ENCODE results near the gene CCDC74A. TPM values are rescaled to one million over a fixed set of nuclear protein-coding genes. Genes with fewer than 3 reads are reported as not detected.
"Not testable (repeated sequence)": the region's sequence is repeated elsewhere in the genome, so short reads cannot be mapped to it uniquely, and the experiment has no call there.

Gene CCDC74A
- total RNA-seq, 1 donor from 2014 or later = 0.30 TPM

- not testable (repeated sequence) for DNase-seq (ENCODE audit: low spot score); ATAC-seq
Observed at GRCh38 chr2:131544813-131545165, 17.1 kb downstream of the CCDC74A start.

GRCh38 chr2:131552871-131553270 lies 25.2 kb downstream of the CCDC74A start:
- DNase-seq (ENCODE audit: low spot score) (no peak), ATAC-seq (no peak)

- no peak for ATAC-seq
Observed at GRCh38 chr2:131556998-131557397, 29.3 kb downstream of the CCDC74A start.

GRCh38 chr2:131557558-131558321 lies 30.1 kb downstream of the CCDC74A start:
- no peak for DNase-seq (ENCODE audit: low spot score)

More at GRCh38 chr2:131556998-131557397, 29.3 kb downstream of the CCDC74A start:
- DNase-seq (ENCODE audit: low spot score) = no peak

GRCh38 chr2:131566371-131566770 lies 38.7 kb downstream of the CCDC74A start:
- no peak for ATAC-seq
- no peak for DNase-seq (ENCODE audit: low spot score)

More at GRCh38 chr2:131557558-131558321, 30.1 kb downstream of the CCDC74A start:
- ATAC-seq = no peak

DNA sequence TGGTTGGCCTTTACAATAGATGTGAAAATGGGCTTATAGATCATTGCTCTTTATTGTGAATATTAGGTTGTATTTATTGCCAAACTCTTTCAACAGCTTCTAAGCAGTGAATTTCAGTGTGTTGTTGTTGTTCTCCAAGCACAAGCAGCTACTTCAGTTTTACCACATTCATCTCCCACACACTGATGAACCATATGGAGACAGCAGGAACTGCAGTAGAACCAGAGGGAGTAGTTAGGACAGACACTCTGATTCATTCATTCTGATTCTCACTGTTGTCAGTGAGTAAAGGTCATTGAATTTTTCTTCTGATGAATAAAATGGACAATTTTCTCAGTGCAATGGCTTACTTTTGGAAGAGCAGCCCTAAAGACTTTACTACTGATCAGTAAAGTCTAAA lies 40.2 kb downstream of the CCDC74A start:
- DNase-seq (ENCODE audit: low spot score) (no peak), ATAC-seq (no peak)

GRCh38 chr2:131568401-131568800 lies 40.7 kb downstream of the CCDC74A start:
- not testable (repeated sequence) for ATAC-seq; DNase-seq (ENCODE audit: low spot score)

GRCh38 chr2:131572175-131572574 lies 44.5 kb downstream of the CCDC74A start:
- ATAC-seq (no peak), DNase-seq (ENCODE audit: low spot score) (no peak)

DNA sequence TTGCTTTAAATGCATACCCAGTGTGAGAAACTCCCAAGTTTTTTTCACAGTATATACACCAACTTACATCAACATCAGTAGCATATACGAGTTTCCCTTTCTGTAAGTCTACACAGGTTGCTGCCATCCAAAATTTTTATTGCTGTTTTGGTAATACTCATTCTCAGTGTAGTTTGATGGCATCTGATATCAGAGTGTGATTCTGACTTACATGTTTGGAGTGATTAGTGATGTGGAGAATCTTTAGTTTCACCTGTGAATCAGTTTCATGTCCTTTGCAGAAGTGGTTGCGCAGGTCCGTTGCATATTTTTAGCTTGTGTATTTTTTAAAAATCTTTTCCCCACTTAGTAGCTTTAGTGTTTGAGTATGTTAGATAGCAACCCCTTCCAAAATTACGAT lies 50.1 kb downstream of the CCDC74A start:
- ATAC-seq = no peak

DNA sequence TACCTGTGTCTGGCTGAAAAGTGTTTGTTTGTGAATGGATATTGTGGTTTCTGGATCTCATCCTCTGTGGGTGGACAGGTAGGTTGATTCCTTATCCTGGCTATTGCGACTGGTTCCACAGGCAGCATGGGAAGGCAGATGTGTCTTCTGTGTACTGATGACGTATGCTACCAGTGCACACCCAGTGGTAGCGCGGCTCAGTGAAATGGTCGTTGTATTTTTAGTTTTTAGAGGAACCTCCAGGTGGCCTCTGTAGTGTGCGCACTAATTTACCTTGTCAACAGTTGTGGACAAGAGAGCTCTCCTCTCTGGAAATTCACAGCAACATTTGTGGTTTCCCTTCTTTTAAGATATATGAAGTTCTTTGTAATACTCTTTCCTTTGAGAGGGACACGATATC lies 52.5 kb downstream of the CCDC74A start:
- DNase-seq (ENCODE audit: low spot score) (no peak), ATAC-seq (no peak)

More for the DNA sequence above, 50.1 kb downstream of the CCDC74A start:
- no peak for DNase-seq (ENCODE audit: low spot score)

Other genes starting within 250 kb of the CCDC74A start
- not detected for gene RAB6D, start 163.7 kb upstream of the CCDC74A start, total RNA-seq
- gene TUBA3D, start 51.8 kb upstream of the CCDC74A start, total RNA-seq = 0.15 TPM
- gene MZT2A, start 35.5 kb upstream of the CCDC74A start, total RNA-seq = 60.2 TPM

All from left lobe of liver (tissue), 2 donors.